Vagina (tissue), 2 donors: ENCODE results near the gene TNRC6B. TPM values are rescaled to one million over a fixed set of nuclear protein-coding genes. Genes with fewer than 3 reads are reported as not detected.

ENCODE experiments used
- DNase-seq, 2 donors: peaks; one replicate each; pipeline ENCODE4 v3.0.0-alpha.2; 2017; ENCODE audit errors: extremely low spot score in 2 of 2
- H3K27ac ChIP-seq: fragments of 200-600 bp; sonication (generic); one replicate; pipeline ENCODE4 v1.5.1; 2019
- H3K27me3 ChIP-seq: fragments of 200-600 bp; sonication (generic); one replicate; pipeline ENCODE4 v1.5.1; 2019
- H3K36me3 ChIP-seq, 2 donors: fragments of 200-600 bp; sonication (generic); one replicate each; pipeline ENCODE4 v1.5.1; 2017 to 2019
- H3K4me1 ChIP-seq: fragments of 200-600 bp; sonication (generic); one replicate; pipeline ENCODE4 v1.5.1; 2019
- H3K4me3 ChIP-seq, 2 donors: fragments of 200-600 bp; sonication (generic); 1 replicate in 1 of 2; 2 replicates in 1 of 2; pipeline ENCODE4 v1.5.1; 2016 to 2019
- H3K9me3 ChIP-seq: fragments of 200-600 bp; sonication (generic); one replicate; pipeline ENCODE4 v1.5.1; 2019
- POLR2A ChIP-seq, 2 donors: fragments of 450-650 bp; IDR thresholded peaks; one replicate each; pipeline ENCODE4 v1.6.1; 2017; ENCODE audit warnings: antibody characterized with exemption in 2 of 2, mild to moderate bottlenecking in 2 of 2, moderate library complexity in 2 of 2
- POLR2AphosphoS5 ChIP-seq, 2 donors: sonication (generic); formaldehyde crosslinking; IDR thresholded peaks; one replicate each; pipeline ENCODE4 v1.9.0; 2017; ENCODE audit warnings: antibody characterized with exemption in 2 of 2, mild to moderate bottlenecking in 2 of 2, low read depth in 1 of 2; ENCODE audit not compliant: insufficient read depth in 1 of 2
- intact Hi-C: fragments of 100-400 bp; cut with DNase I; formaldehyde crosslinking; loops from one replicate; pipeline ENCODE4 v1.15.1; 2023
- total RNA-seq: library from RNA; depleted of rRNA; stranded (reverse); fragments of >200 nt; gene quantifications from one replicate; pipeline ENCODE4 v1.2.3, GENCODE V29; 2016
- TF ChIP-seq, protein P1 (sequence below), 3 experiments: fragments of 450-650 bp in 2 of 3; fragments of 200-600 bp in 1 of 3; sonication (generic) in 1 of 3; IDR thresholded peaks; one replicate each; pipeline ENCODE4 v1.5.1; 2017 to 2019; ENCODE audit warnings: antibody characterized with exemption in 3 of 3, mild to moderate bottlenecking in 2 of 3, moderate library complexity in 2 of 3

The TNRC6B gene
- total RNA-seq, 1 donor from 2014 or later: 32.7 TPM

DNA sequence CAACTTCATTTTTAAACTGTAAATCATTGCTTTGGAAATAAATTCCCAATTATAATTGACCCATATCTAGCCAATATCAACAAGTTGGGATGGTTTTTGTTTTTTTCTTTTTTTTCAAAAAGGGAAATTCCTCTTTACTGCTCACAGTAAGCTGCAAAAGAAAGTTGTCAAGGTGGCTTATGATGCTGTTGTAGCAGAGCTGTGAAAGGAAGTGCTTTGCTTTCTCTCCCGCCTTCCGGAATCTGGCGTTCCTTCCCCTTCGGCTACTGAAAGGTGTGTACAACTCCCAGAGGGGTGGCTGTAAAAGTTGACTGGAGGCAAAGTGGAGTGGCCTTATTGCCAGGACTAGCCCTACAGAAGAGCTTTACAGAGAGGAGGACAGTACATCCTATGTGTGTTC, 152.4 kb downstream of the TNRC6B start:
- intact Hi-C loops: no loop called here
- Histone ChIP-seq H3K27me3 (no peaks in the 10 kb centered on the region), H3K9me3 (no peaks in the 10 kb centered on the region), H3K4me1 (peaks cover 11% of the 10 kb centered on the region), H3K27ac (no peak overlapping the region), H3K36me3 (peaks cover 0 to 10% of the 10 kb centered on the region in 2 donors), H3K4me3 (no peak overlapping the region)
- no peak for TF ChIP-seq POLR2AphosphoS5 (IDR thresholded peaks at IDR 0.05; ENCODE audit: insufficient read depth in 1 of 2, low read depth in 1 of 2)
- TF ChIP-seq, protein P1, sequence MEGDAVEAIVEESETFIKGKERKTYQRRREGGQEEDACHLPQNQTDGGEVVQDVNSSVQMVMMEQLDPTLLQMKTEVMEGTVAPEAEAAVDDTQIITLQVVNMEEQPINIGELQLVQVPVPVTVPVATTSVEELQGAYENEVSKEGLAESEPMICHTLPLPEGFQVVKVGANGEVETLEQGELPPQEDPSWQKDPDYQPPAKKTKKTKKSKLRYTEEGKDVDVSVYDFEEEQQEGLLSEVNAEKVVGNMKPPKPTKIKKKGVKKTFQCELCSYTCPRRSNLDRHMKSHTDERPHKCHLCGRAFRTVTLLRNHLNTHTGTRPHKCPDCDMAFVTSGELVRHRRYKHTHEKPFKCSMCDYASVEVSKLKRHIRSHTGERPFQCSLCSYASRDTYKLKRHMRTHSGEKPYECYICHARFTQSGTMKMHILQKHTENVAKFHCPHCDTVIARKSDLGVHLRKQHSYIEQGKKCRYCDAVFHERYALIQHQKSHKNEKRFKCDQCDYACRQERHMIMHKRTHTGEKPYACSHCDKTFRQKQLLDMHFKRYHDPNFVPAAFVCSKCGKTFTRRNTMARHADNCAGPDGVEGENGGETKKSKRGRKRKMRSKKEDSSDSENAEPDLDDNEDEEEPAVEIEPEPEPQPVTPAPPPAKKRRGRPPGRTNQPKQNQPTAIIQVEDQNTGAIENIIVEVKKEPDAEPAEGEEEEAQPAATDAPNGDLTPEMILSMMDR (IDR thresholded peaks at IDR 0.05): no peak
- DNase-seq: no peak

DNA sequence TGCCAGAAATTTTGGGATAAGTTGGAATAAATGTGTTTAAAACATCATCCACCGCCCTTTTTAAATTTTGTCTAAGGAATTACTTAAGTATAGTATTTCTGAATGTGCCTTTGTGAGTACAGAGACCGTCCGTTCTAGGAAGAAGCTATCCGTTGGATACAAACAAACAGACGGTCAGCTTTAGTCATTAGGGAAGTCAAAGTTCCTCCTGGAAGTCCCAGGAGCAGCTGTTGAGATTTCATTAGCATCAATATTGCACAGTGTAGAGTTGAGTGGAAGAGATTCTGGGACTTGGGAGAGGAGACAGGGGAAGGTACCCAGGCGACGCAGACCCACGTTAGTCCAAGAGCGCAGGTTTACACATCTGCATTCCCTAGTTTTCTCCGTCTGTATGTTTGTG, 152.9 kb downstream of the TNRC6B start:
- peaks cover 0 to 4% of the 10 kb centered on the region in 2 donors for H3K36me3 ChIP-seq
- TF ChIP-seq POLR2A (IDR thresholded peaks at IDR 0.05) (no peak), POLR2AphosphoS5 (IDR thresholded peaks at IDR 0.05; ENCODE audit: insufficient read depth in 1 of 2, low read depth in 1 of 2) (no peak)
- TF ChIP-seq, protein P1 (IDR thresholded peaks at IDR 0.05): no peak
- DNase-seq: no peak
- no peaks in the 10 kb centered on the region for H3K9me3 ChIP-seq
- H3K27ac ChIP-seq: no peak overlapping the region
- H3K4me3 ChIP-seq: no peak overlapping the region
- intact Hi-C loops: no loop called here
- H3K27me3 ChIP-seq: no peaks in the 10 kb centered on the region
- H3K4me1 ChIP-seq: peaks cover 11% of the 10 kb centered on the region

DNA sequence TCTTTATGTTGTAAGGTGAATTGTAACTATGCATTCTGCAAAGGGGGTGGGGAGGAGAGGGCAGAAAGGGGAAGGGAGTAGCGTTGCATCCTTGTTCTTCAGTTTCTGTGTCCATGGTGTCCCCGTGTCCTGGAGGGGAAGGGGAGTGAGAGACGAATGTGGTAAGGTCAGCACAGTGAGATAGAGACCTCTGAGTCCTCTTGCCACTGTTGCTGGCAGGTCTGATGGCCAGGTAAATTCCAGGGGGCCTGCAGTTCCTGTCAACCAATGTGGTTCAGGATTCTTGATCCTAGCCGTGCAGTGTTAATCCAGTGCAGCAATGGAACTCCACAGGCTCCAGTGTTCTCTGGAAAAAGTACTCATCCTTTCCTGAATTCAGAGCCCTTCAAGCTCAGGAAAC, 154.0 kb downstream of the TNRC6B start:
- no peak for DNase-seq
- H3K9me3 ChIP-seq: no peaks in the 10 kb centered on the region
- no peak overlapping the region for H3K4me3 ChIP-seq
- TF ChIP-seq POLR2AphosphoS5 (IDR thresholded peaks at IDR 0.05; ENCODE audit: insufficient read depth in 1 of 2, low read depth in 1 of 2): no peak
- TF ChIP-seq POLR2A (IDR thresholded peaks at IDR 0.05): no peak
- TF ChIP-seq, protein P1 (IDR thresholded peaks at IDR 0.05): no peak
- H3K27ac ChIP-seq: no peak overlapping the region
- intact Hi-C loops: no loop called here
- H3K4me1 ChIP-seq: peaks cover 10% of the 10 kb centered on the region
- peaks cover 0 to 3% of the 10 kb centered on the region in 2 donors for H3K36me3 ChIP-seq
- H3K27me3 ChIP-seq: no peaks in the 10 kb centered on the region

DNA sequence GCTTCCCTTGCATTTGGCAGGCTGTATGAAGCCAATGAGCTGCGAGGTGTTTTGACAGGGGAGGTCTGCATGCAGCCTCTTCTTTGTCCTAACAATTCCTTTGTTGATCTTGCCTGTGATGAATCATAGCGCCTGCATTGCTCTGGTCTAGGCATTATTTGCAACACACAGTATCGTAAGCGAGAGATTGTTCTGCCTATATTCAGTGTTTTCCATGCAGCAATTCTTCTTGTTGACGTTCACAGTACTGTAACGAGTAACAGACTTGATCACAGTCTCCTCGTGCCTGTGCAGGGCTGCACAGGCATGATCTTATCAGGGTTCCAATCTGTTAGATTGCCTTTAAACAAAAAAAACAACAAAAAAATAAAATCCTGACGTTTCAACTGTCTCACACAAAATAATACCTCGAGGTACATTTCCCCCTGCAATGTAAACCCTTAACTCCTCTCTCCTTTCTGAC, 154.6 kb downstream of the TNRC6B start:
- TF ChIP-seq POLR2A (IDR thresholded peaks at IDR 0.05) (no peak), POLR2AphosphoS5 (IDR thresholded peaks at IDR 0.05; ENCODE audit: insufficient read depth in 1 of 2, low read depth in 1 of 2) (no peak)
- TF ChIP-seq, protein P1 (IDR thresholded peaks at IDR 0.05): no peak
- Histone ChIP-seq H3K36me3 (peaks cover 0 to 3% of the 10 kb centered on the region in 2 donors), H3K4me3 (no peak overlapping the region), H3K27ac (no peak overlapping the region), H3K4me1 (peaks cover 4% of the 10 kb centered on the region), H3K9me3 (no peaks in the 10 kb centered on the region), H3K27me3 (no peaks in the 10 kb centered on the region)
- DNase-seq: no peak
- intact Hi-C loops: no loop called here

DNA sequence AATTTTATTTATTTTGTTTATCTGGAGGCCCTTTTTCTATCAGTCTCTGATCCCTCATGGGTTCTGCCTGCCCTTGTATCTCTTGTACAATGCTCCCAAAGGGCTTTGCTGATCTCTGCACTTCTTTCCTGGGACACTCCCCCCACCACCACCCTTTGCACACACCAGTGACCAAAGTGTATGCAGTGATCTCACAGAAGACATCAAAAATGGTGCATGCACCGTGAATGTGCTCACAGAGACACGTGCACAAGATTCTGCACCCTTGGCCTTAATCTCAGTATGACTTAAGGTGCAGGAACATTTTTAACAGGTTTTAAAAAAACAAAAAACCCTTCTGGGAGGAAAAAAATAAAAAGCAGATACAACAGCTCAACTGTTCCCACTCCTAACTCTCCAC, 156.3 kb downstream of the TNRC6B start:
- H3K27me3 ChIP-seq: no peaks in the 10 kb centered on the region
- DNase-seq: no peak
- no peak overlapping the region for H3K27ac ChIP-seq
- H3K4me1 ChIP-seq: no peaks in the 10 kb centered on the region
- intact Hi-C loops: no loop called here
- no peak overlapping the region for H3K4me3 ChIP-seq
- TF ChIP-seq POLR2A (IDR thresholded peaks at IDR 0.05) (no peak), POLR2AphosphoS5 (IDR thresholded peaks at IDR 0.05; ENCODE audit: insufficient read depth in 1 of 2, low read depth in 1 of 2) (no peak)
- TF ChIP-seq, protein P1 (IDR thresholded peaks at IDR 0.05): no peak
- peaks cover 0 to 3% of the 10 kb centered on the region in 2 donors for H3K36me3 ChIP-seq
- no peaks in the 10 kb centered on the region for H3K9me3 ChIP-seq
